ENCODE results near the gene TMEM253. TPM values are rescaled to one million over a fixed set of nuclear protein-coding genes. Genes with fewer than 3 reads are reported as not detected.

TMEM253 gene
- polyA plus RNA-seq, 3 donors: 0.83 to 1.7 (median 1.0) TPM

DNA sequence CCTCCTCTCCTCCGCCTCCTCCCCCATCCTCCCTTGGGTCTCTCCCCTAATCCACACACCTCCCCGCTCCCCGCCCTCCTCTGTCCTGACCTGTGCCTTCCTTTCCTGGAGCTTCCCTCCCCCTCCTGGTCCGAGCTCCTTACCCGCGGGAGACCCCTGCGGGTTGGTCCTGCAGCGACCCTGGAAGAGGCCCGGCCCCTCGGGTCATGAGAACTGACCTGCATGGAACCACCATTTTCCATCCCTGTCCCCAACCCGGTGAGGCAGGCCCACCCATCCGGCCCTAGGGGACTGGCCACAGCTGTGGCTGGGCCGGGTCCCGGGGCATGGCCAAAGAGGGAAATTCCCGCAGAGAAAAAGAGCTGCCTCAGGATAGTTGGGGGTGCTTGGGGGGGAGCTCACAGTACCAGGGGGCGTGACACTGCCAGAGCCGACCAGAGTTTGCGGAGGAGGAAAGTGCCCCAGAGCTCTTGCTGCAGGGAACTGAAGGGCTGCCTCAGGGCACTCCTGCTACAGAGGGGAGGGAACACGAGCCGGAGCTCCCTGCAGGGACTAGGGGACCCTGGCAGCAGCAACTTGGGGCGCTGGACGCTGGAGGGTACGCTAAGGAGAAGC is 30.1 kb upstream of the TMEM253 start:
- peak in 2 of 3 donors; percentile 58 to 70 for DNase-seq (ENCODE audit: low read depth in 3 of 3, low spot score in 2 of 3)

DNA sequence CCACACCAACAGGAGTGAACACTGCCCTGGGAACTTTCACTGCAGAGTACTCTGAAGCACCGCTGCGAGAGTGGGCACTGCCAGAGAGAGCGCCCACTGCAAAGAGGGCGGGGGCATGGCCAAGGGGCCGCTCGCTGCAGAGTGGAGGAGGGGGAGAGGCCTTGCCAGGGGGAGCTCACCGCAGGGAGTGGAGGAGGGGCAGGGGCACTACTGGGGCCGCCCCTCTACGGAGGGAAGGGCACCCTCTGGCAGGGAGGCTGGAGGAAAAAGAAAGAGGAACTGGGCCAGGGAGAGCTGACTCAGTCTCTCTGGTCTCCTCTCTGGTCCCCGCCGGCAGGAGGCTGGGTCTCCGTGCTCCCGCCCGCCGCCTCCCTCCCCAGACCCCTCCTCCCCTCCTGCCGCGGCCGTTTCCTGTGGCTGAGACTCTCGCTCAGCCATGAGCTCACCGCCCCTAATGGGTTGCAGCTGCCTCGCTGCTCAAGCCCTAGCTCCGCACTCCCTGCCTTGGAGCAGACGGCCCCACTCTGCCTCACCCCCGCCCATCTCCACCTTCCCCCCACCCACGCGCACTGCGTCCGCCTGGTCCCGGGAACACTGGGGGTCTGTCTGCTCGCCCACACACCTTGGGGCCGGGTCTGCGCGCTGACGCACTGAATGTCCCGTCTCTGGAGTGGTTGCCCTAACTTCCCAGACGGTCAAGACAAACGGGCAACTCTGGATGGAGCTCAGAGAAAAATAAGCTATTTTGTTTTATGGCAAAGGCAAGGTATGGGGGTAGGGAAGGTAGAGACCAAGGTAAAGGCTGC is 29.4 kb upstream of the TMEM253 start:
- DNase-seq (ENCODE audit: low read depth in 3 of 3, low spot score in 2 of 3): peak in 2 of 3 donors; percentile 83 to 85

GRCh38 chr14:21072031-21072473 is 28.8 kb upstream of the TMEM253 start:
- no peak for DNase-seq (ENCODE audit: low read depth in 3 of 3, low spot score in 2 of 3)

DNA sequence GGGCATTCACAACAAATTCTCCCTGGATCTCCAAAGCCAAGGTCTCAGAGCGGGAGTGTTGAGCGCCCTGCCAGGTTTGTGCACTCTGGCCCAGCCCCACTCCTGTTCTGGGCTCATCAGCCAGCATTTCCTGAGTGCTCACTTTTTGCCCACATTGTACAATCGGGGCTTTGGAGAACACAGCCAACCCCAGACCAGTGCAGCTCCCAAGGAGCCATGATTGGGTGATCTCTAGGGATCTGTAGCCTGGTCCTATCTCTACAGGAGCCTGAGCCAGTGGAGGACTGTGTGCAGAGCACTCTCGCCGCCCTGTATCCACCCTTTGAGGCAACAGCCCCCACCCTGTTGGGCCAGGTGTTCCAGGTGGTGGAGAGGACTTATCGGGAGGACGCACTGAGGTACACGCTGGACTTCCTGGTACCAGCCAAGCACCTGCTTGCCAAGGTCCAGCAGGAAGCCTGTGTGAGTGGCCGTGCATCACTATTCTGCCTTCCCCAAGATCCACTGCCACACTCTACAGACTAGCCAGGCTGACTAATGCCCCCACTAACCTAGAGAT is 28.0 kb upstream of the TMEM253 start:
- DNase-seq (ENCODE audit: low read depth in 3 of 3, low spot score in 2 of 3): no peak

DNA sequence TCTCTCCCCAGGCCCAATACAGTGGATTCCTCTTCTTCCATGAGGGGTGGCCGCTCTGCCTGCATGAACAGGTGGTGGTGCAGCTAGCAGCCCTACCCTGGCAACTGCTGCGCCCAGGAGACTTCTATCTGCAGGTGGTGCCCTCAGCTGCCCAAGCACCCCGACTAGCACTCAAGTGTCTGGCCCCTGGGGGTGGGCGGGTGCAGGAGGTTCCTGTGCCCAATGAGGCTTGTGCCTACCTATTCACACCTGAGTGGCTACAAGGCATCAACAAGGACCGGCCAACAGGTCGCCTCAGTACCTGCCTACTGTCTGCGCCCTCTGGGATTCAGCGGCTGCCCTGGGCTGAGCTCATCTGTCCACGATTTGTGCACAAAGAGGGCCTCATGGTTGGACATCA is 26.9 kb upstream of the TMEM253 start:
- DNase-seq (ENCODE audit: low read depth in 3 of 3, low spot score in 2 of 3): no peak

DNA sequence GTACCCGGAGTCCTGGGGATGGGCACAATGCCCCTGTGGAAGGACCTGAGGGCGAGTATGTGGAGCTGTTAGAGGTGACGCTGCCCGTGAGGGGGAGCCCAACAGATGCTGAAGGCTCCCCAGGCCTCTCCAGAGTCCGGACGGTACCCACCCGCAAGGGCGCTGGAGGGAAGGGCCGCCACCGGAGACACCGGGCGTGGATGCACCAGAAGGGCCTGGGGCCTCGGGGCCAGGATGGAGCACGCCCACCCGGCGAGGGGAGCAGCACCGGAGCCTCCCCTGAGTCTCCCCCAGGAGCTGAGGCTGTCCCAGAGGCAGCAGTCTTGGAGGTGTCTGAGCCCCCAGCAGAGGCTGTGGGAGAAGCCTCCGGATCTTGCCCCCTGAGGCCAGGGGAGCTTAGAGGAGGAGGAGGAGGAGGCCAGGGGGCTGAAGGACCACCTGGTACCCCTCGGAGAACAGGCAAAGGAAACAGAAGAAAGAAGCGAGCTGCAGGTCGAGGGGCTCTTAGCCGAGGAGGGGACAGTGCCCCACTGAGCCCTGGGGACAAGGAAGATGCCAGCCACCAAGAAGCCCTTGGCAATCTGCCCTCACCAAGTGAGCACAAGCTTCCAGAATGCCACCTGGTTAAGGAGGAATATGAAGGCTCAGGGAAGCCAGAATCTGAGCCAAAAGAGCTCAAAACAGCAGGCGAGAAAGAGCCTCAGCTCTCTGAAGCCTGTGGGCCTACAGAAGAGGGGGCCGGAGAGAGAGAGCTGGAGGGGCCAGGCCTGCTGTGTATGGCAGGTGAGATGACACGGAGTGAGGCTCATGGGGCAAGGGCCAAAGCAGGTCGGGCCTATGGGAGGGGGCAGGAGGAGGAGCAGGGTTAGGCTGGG is 26.2 kb upstream of the TMEM253 start:
- DNase-seq (ENCODE audit: low read depth in 3 of 3, low spot score in 2 of 3): no peak

- no peak for DNase-seq (ENCODE audit: low read depth in 3 of 3, low spot score in 2 of 3)
Observed at GRCh38 chr14:21075719-21076437, 25.0 kb upstream of the TMEM253 start.

- no peak for DNase-seq (ENCODE audit: low read depth in 3 of 3, low spot score in 2 of 3)
Observed at GRCh38 chr14:21077672-21078071, 23.2 kb upstream of the TMEM253 start.

GRCh38 chr14:21078287-21078686 is 22.6 kb upstream of the TMEM253 start:
- DNase-seq (ENCODE audit: low read depth in 3 of 3, low spot score in 2 of 3): no peak

DNA sequence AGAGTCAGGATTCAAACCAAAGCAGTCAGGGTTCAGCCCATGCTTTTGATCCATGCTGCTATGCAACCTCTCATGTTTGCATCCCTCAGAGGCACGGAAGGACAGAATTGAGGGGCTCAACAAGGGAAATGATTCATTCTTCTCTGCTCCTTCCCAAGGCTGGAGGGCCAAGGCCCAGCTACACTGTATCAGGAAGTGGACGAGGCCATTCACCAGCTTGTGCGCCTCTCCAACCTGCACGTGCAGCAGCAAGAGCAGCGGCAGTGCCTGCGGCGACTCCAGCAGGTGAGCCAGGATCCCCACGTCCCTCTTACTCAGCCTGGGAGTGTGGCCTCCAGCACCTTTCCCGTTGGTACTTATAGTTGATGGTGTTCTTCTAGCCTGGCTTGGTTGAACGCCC is 22.1 kb upstream of the TMEM253 start:
- no peak for DNase-seq (ENCODE audit: low read depth in 3 of 3, low spot score in 2 of 3)

GRCh38 chr14:21081521-21082142 is 19.2 kb upstream of the TMEM253 start:
- no peak for DNase-seq (ENCODE audit: low read depth in 3 of 3, low spot score in 2 of 3)

GRCh38 chr14:21083565-21084325 is 17.1 kb upstream of the TMEM253 start:
- DNase-seq (ENCODE audit: low read depth in 3 of 3, low spot score in 2 of 3): no peak

DNA sequence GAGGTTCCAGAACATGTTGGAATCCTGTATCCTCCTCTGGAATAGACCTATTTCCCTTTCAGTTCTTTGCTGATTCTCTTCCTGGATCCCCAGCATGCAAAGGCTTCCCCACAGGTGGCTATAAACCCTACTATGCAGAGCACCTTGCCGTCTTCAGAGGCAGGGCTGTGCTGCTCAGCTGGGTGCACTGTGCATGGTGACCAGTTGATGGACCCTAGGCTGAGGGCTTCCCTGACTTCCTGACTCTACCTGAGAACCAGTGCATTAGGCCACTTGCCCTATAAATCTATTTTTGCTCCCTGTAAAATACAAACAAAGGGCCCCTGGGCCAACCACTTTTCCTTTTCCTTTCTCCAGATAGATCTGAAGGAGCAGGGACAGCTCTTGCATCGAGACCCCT is 16.5 kb upstream of the TMEM253 start:
- DNase-seq (ENCODE audit: low read depth in 3 of 3, low spot score in 2 of 3): no peak

DNA sequence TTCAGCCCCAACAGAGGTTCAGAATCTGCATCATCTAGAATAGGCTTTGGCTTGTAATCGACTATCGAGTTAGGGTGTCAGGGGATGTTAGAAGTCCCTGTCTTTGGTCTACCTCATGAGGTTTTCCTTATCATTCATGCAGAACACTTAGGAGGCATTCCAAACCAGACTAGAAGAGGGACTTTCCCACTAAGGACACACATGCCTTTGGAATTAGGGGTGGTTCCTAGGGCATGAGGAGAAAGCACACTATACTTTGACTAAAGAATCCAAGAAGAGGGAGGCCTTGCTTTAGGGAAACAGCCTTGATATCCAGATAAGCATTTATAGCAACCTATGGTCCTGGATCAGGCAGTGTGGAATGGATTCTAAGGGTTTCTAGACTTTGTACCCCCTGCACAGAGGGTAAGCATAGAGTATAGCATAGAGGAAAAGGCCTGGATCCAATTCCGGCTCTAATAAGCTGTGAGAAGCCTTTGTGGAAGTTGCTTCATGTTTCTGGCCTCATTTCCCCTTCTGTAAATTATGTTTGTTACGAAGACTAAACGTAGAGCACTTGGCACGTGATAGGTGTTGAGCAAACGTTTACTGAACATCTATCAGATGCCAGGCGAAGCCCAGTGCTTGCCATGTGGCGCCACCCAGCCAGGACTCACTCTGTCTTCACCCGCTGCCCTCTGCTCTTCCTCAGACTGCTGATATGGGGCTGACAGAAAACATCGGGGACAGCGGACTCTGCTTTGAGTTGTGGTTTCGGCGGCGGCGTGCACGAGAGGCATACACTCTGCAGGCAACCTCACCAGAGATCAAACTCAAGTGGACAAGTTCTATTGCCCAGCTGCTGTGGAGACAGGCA is 15.6 kb upstream of the TMEM253 start:
- DNase-seq (ENCODE audit: low read depth in 3 of 3, low spot score in 2 of 3): no peak

DNA sequence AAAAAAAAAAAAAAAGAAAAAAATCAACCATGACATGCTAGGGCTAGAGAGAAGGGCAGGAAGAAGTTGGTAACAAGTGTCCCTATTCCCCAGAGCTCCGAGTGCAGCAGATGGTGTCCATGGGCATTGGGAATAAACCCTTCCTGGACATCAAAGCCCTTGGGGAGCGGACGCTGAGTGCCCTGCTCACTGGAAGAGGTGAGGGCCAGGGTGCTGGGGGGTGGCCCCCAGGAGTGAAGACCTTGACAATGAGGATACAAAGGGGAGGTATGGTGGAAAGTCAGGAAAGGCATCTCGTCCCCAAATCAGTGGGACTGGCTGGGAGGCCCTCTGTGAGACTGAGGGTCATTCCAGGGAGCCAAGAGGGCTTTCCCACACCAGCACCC is 14.0 kb upstream of the TMEM253 start:
- no peak for DNase-seq (ENCODE audit: low read depth in 3 of 3, low spot score in 2 of 3)

GRCh38 chr14:21087294-21088091 is 13.4 kb upstream of the TMEM253 start:
- DNase-seq (ENCODE audit: low read depth in 3 of 3, low spot score in 2 of 3): no peak

DNA sequence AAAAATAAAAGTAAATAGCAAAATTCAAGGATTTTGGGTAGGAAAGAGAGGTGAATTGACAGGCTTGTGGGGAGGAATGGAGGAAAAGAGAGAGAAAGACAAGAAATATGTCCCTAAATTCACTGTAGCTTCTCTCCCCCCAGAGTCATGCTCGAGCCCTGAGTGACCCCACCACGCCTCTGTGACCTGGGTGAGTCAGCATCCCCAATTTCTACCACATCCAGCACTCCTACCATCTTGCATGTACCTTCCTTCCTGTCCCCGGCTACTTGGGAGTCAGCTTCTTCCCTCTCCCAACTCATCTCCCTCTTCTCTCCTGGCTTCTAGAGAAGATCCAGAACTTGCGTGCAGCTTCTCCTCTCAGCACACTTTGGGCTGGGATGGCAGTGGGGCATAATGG is 12.2 kb upstream of the TMEM253 start:
- DNase-seq (ENCODE audit: low read depth in 3 of 3, low spot score in 2 of 3): no peak

Measured in right renal cortex interstitium (tissue), 3 donors.